GM19193 (cell line): ENCODE results near the gene ANXA2.

Experiments used
- POLR2A ChIP-seq: IDR thresholded peaks from 4 replicates; pipeline ENCODE4 v1.6.1; 2011; ENCODE audit not compliant: insufficient read depth, insufficient read length; ENCODE audit errors: extremely low read depth

Gene ANXA2

DNA sequence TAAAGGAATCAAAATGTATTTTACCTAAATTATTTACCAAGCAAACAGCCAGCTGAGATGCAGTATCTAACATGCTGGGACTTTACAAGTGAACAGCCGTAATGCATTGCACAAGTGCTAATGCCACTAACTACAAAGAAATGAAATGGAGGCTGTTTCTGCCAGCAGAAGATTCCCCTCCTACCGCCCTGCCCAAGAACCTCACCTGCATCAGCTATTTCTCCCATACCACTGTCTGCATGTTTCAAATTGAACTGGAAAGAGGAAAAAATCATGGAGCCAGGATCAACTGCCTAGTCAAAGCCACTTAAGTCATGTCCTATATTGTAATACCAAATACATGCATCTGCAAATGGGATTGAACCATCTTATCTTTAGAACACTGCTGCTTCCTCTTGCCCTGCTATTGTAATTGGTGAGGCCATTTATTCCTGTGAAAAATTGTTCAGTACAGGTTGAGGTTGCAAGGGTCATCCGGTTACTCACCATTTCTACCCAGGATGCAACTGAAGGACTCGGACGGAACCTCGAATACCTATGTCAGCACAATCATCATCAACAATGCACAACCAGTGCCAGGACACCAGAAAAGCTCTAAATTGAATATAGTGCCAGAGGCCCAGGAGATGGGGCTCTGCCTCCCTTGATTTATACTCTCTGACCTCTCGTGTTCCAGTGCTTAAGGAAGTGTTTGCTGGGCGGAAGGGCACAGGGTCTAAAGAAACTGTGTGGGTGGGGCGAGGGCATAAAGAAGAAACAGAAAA, 27.5 kb downstream of the ANXA2 start:
- no peak for TF ChIP-seq POLR2A

- no peak for TF ChIP-seq POLR2A
These were observed 28.1 kb downstream of the ANXA2 start for GRCh38 chr15:60369696-60370095.

GRCh38 chr15:60364612-60364924, 33.2 kb downstream of the ANXA2 start:
- no peak for TF ChIP-seq POLR2A

GRCh38 chr15:60363903-60364611, 33.7 kb downstream of the ANXA2 start:
- no peak for TF ChIP-seq POLR2A

GRCh38 chr15:60363087-60363549, 34.7 kb downstream of the ANXA2 start:
- no peak for TF ChIP-seq POLR2A

- no peak for TF ChIP-seq POLR2A
These were observed 35.3 kb downstream of the ANXA2 start for GRCh38 chr15:60362321-60363086.

DNA sequence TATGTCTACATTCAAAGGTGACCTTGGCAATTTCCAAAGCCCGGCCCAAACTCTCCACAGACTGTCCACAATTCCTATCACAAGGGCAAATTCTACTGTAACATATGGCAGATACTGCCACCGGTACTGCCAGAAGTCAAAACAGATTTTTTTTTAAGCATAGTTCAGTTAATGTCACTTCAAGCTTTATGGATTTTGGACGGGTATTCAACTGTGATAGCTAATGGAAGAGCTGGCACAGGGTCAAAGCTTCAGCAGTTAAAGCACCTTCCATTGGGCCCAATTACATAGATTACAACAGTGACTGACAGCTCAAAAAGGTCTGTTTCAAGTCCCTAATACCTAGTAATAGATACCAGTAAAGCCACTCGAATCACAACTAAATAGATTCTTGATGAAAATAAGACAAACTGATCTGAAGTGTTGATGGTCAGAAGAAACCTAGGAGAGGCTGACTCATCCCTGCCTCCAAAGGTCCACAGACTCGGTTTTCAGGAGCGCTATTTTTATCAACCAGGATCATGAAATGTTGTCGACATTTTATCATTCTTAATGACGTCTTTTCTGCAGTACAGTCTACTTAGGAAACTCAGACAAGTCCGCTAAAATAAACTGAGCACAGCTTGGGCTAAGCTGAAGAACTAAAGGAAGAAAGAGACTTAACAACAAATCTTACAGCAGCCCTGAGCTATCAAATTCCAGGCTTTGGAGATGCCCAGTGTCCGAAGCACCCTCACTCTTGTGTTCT, 38.7 kb downstream of the ANXA2 start:
- TF ChIP-seq POLR2A: no peak

- no peak for TF ChIP-seq POLR2A
These were observed 41.0 kb downstream of the ANXA2 start for GRCh38 chr15:60356832-60357231.

DNA sequence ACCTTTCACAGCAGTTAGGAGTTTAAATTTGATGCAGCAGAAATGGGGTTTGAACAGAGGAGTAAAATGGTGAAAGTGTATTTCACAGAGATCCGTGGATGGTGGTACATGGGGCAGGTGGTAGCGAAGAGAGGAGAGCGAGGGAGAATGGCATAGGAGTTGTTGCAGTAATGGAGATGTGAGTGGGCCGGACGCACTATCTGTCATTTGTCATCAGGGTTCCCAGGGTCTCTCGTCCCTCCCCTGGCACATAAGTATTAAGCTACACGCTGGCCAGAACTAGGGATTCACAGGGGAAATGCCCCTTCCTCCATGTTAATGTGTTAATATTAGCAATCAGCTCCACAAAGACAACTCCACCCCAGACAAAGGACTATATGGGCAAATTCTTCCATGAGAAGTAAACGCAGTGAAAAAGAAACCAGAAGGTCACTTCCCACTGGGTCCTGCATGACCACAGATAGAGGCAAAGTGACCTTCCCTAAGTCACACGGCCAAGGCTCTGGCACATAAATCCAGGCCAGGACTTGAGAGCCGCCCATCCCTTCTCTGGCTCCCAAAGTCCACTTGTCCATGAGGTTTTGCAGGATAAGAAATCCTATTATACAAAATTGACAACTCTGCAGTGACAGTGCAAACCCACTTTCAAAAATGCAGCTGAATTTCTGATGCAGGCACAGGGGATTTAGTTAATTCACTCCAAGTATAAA, 42.5 kb downstream of the ANXA2 start:
- no peak for TF ChIP-seq POLR2A

- no peak for TF ChIP-seq POLR2A
These were observed 44.4 kb downstream of the ANXA2 start for GRCh38 chr15:60353245-60353920.

GRCh38 chr15:60352525-60352924, 45.3 kb downstream of the ANXA2 start:
- no peak for TF ChIP-seq POLR2A

DNA sequence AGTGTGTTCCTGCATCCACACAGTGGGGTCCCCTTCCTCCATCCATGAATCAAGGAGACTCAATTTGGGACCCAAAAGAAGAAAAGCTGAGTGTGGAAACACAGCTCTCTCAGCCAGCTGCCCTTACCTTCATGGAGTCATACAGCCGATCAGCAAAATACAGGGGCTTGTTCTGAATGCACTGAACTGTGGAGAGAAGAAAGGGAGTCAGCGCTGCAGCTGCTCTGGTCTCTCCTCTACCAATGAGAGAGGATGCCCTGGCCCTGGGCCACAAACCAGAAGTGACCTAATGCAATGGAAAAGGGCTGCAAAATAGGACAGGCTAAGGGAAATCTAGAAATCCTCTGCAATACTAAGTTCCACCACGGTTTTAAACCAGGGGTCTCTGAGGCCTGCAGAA, 46.7 kb downstream of the ANXA2 start:
- no peak for TF ChIP-seq POLR2A

DNA sequence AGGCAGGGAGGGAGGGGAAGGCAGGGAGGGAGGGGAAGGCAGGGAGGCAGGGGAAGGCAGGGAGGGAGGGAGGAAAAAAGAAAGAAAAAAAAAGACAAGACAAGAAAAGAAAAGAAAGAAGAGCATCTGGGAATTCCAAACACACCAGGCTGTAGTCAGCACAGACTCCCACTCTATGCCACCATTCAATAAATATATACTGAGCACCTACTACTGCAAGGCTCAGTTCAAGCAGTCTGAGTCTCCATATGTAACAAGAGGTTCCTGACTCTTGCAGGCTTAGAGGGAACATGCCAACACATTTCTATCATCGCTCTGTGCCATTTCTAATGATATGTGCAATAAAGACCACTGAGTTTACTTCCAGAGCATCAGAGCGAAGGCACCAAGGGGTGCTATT, 47.7 kb downstream of the ANXA2 start:
- TF ChIP-seq POLR2A: no peak

DNA sequence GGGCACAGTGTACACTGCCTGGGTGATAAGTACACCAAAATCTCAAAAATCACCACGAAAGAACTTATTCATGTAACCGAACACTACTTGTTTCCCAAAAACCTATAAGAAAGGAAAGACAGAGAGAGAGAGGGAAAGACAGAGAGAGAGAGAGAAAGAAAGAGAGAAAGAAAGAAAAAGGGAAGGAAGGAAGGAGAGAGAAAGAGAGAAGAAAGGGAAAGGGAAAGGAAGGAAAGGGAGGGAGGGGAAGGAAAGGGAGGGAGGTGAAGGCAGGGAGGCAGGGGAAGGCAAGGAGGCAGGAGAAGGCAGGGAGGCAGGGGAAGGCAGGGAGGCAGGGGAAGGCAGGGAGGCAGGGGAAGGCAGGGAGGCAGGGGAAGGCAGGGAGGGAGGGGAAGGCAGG, 48.2 kb downstream of the ANXA2 start:
- no peak for TF ChIP-seq POLR2A
